GM18870 (cell line): ENCODE results near the gene MZF1.

ENCODE experiments used
- ATAC-seq: cut with Tn5 transposase; IDR thresholded peaks from one replicate; pipeline ENCODE4 v1.9.1; 2021; ENCODE audit warnings: moderate library complexity; ENCODE audit not compliant: unreplicated experiment

The MZF1 gene

DNA sequence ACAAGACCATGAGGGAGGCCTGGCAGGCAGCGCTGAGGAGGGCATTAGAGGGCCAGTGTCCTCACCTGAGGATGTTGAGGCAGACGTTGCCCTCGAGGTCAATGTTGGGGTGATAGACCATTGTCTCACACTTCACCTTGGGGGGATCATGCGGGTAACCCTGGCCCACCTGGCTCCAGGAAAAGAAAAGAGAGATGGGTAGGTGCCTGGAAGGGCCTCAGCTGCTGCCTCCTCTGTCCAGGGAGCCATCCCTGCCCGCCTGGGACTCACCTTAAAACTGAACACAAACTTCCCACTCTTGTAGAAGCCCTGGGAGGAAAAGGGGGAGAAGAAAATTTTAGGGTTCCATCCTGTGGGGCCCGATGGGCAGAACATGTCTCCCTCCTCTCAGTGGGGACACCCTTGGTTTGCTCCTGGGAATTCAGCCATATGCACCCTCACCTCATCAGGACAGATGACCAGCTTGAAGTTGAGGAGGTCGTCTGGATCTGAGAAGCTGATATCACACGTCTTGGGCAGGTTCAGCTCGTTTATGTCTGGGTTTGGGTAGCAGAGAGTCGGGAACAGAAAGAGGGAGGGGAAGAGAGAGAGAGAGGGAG, 16.4 kb downstream of the MZF1 start:
- no peak for ATAC-seq

DNA sequence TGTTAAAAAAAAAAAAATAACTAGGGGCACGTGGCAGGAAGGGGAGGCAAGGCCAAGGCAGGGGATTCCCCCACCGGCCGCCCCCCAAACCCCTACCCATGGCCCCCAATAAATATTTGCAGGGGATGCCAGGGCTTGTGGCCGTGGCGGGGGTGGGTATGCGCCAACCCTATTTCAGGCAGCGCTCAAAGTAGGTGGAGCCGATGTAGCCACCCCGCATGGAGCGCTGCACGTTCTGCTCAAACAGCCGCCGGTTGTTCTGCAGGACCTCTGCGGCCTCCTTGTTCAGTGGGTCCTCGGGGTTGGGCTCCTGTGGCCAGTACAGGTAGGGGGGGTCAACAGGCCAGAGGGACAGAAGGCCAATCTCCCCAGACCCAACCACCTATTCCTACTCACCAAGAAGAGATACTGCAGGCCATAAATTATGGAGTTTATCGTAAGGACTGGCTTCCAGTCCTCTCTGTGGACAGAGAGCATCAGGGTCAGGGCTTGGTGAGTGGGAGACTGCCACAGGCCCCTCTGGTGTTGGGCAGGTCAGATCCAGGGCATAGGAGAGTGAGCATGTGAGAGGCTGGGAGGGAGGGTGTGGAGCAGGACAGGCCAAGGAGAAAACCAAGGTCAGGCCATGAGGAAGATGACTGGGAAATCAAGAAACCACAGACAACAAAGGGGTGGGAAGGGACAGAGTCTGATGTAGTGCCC, 17.1 kb downstream of the MZF1 start:
- no peak for ATAC-seq

- ATAC-seq, result no peak
Measured at GRCh38 chr19:58555369-58555885, 17.7 kb downstream of the MZF1 start.

GRCh38 chr19:58554494-58555368, 18.4 kb downstream of the MZF1 start, which contains the start of gene CHMP2A:
TSS of gene CHMP2A (minus strand) at chr19:58555105. CDS start at chr19:58554212, 893 bp downstream.
- peak; percentile 23 for ATAC-seq

DNA sequence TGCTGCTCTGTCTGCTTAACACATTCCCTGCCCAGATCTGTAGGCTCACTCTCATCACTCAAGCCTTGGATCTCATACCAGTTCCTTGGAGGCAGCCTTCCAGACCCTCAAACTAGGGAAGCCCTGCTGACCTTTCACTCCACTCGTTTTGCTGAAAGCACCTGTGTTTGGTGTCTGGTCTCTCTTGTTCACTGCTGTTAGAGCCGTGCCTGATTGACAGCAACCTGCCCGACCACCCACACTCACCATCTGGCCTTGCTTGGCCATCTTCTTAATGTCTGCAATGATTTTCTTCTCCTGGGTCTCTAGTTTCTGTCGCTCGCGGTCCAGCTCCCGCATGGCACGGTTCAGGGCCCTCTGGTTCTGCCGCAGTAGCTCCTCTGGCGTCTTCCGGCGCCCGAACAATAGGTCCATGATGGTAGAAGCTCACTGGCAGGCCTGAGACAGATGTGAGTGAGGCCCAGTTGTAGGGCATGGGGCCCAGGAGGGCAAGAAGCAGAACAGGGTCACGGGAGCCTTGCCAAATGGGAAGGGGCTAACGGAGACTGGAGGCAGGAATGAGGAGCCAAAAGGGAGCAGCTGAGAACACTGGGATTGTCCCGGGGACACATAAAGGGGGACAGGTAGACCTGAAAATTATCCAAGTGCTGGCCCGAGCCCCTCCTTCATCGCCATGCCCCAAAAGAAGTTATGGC, 19.2 kb downstream of the MZF1 start:
- ATAC-seq, result no peak

DNA sequence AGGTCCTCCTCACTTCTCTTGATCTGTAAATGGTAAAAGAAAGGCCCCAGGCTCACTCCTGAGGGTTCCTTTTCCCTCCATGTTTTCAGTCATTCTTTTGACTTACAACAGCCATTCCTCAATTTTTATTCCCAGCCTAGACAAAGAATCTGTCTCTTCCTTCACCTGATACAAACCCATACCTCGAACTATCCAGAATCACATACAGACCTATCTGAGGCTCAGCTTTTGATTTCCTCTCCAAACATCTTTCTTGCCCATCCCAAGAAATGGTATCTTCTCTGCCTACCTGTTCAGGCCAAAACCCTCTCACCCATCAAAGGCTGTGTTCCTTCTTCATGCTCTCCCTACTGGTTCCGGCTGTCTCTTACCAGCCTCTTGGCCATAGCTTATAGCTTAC, 20.5 kb downstream of the MZF1 start:
- ATAC-seq, result no peak

DNA sequence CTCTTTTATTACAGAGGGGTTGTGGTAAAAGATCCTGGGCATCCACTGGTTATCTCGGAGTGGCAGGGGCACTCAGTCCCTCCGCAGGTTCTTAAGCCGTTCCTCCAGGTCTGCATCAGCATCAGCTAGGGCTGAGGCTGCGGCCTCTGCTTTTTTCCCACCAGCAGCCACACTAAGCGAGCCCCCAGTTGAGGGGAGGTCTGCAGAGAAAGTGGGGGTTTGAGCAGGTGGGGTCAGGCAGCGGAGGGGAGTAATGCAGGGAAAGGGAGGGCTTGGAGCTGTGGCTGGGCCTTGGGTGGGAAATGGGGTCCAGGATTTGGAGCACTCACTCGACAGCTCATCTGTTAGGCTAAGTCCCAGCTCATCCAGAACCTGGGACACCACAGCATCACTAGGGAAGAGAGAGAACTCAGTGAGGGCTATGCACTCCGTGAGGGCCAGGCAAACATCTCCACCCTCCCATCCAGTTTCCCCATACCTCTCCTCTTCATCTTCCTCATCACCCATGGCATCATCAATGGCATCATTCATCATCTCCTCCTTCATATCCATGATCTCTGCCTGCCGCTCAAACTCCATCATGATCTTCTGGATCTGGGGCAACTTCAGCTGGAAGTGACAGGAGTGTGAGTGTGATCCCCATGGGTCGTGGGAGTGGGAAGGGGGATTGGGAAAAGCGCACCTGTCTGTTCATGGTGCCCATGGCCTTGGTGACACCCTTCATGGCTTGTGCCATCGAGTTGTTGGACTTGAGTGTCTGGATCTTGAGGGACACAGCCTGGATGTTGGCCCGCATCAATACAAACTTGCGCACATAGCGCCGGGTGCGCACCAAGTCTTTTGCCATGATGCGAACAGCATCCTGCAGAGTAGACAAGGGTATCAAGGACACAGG, 21.3 kb downstream of the MZF1 start:
- no peak for ATAC-seq

GRCh38 chr19:58551123-58551497, 22.0 kb downstream of the MZF1 start:
- ATAC-seq, result no peak

DNA sequence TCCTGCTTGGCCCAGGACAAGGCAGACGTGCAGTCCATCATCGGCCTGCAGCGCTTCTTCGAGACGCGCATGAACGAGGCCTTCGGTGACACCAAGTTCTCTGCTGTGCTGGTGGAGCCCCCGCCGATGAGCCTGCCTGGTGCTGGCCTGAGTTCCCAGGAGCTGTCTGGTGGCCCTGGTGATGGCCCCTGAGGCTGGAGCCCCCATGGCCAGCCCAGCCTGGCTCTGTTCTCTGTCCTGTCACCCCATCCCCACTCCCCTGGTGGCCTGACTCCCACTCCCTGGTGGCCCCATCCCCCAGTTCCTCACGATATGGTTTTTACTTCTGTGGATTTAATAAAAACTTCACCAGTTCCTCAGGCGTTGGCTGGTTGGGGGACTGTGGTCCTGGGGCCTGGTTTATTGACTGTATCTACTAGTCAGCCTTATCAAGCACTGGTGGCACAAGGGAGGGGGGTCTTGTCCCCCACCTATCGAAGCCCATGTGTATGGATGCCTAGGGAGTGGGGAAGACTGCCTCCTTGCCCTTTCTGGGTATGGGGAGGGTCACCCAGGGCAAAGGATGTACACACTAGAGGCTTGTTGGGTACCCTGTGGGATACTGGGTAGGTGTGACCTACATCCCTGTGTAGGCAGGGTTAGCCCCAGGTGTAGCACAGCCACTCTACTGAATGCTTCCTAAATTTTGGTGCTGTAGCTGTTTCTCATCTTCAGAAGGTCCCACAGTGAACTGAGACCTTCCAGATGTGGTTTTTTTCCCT, 22.6 kb downstream of the MZF1 start:
- no peak for ATAC-seq

GRCh38 chr19:58549664-58550361, 23.3 kb downstream of the MZF1 start:
- no peak for ATAC-seq

- no peak for ATAC-seq
Measured at GRCh38 chr19:58548859-58549663, 24.1 kb downstream of the MZF1 start.

- no peak for ATAC-seq
Measured at GRCh38 chr19:58547323-58548312, 25.5 kb downstream of the MZF1 start.

- ATAC-seq, result no peak
Measured at GRCh38 chr19:58546019-58546530, 27.1 kb downstream of the MZF1 start.

DNA sequence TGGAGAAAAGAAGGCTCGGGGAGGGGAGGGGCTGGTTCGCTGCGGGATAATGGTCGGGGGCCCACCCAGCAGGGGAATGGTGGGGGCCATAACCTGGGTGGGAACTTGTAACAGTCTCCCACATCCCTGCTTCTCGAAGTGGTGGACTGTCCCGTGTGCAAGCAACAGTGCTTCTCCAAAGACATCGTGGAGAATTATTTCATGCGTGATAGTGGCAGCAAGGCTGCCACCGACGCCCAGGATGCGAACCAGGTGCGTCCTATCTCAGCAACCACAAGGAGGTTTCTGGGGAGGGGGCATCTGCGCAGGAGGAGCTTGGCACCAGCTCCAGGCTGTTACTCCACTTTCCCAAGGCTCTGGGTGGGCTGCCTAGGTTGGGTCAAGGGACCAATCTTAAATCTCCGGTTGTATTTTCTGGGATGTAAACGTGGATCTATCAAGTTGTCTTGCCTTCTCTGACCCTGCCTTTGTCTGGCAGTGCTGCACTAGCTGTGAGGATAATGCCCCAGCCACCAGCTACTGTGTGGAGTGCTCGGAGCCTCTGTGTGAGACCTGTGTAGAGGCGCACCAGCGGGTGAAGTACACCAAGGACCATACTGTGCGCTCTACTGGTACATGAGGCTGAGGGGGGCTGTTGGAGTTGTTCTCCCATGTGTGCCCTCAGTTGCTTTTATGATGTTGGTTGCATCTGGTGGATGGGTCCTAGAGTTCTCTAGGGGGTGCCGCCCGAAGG, 27.7 kb downstream of the MZF1 start:
- no peak for ATAC-seq

- peak; percentile 29 for ATAC-seq
Measured at GRCh38 chr19:58544591-58545285, 28.4 kb downstream of the MZF1 start.
